Heart left ventricle (tissue), 16 donors: Measurements from ENCODE around the gene FGD4. TPM values are rescaled to one million over a fixed set of nuclear protein-coding genes. Genes with fewer than 3 reads are reported as not detected.

Experiments
- ATAC-seq, 4 donors: fragments of 200-7000 bp; cut with Tn5 transposase; one replicate each; pipeline ENCODE4 v1.9.1; 2020 to 2022; ENCODE audit warnings: moderate library complexity in 4 of 4, mild to moderate bottlenecking in 3 of 4, moderate number of reproducible peaks in 1 of 4
- DNase-seq, 5 donors: peaks; one replicate each; pipeline ENCODE4 v3.0.0-alpha.2; 2020
- H3K27ac ChIP-seq, 12 donors: fragments of 200-600 bp; sonication (generic) in 4 of 12; one replicate each; pipeline versions ENCODE4 v1.5.0 to v1.8.0; 2016 to 2022; ENCODE audit warnings: mild to moderate bottlenecking in 2 of 12
- H3K27me3 ChIP-seq, 9 donors: fragments of 200-600 bp; sonication (generic) in 2 of 9; one replicate each; pipeline versions ENCODE4 v1.5.1 to v1.8.0; 2016 to 2022; ENCODE audit warnings: mild to moderate bottlenecking in 3 of 9
- H3K36me3 ChIP-seq, 9 donors: fragments of 200-600 bp; sonication (generic) in 2 of 9; one replicate each; pipeline versions ENCODE4 v1.5.0 to v1.8.0; 2018 to 2022; ENCODE audit warnings: mild to moderate bottlenecking in 2 of 9
- H3K4me1 ChIP-seq, 12 donors: fragments of 200-600 bp; sonication (generic) in 4 of 12; one replicate each; pipeline versions ENCODE4 v1.5.0 to v1.8.0; 2016 to 2022; ENCODE audit warnings: mild to moderate bottlenecking in 3 of 12
- H3K4me3 ChIP-seq, 12 donors: fragments of 200-600 bp; sonication (generic) in 4 of 12; one replicate each; pipeline versions ENCODE4 v1.5.0 to v1.8.0; 2017 to 2022; ENCODE audit warnings: mild to moderate bottlenecking in 9 of 12, moderate library complexity in 4 of 12
- H3K9me3 ChIP-seq, 12 donors: fragments of 200-600 bp; sonication (generic) in 4 of 12; one replicate each; pipeline versions ENCODE4 v1.5.0 to v1.8.0; 2016 to 2022; ENCODE audit warnings: mild to moderate bottlenecking in 1 of 12
- CTCF ChIP-seq, 12 donors: fragments of 200-600 bp; sonication (generic) in 4 of 12; IDR thresholded peaks; one replicate each; pipeline versions ENCODE4 v1.5.0 to v1.8.0; 2018 to 2022; ENCODE audit warnings: antibody characterized with exemption in 12 of 12, mild to moderate bottlenecking in 5 of 12
- POLR2A ChIP-seq, 2 donors: fragments of 450-650 bp; IDR thresholded peaks; one replicate each; pipeline ENCODE4 v1.6.1; 2017; ENCODE audit warnings: antibody characterized with exemption in 2 of 2, mild to moderate bottlenecking in 2 of 2, moderate library complexity in 2 of 2
- WGBS, 4 donors: extraction: QIAGEN DNeasy Blood & Tissue Kit in 2 of 4; methylation state at CpG; one replicate each; pipeline versions ENCODE4 v1.1.5 to v1.1.7; 2013 to 2018; 5-methylcytosine and 5-hydroxymethylcytosine counted together
- intact Hi-C, 10 donors: fragments of 100-400 bp; cut with DNase I; formaldehyde crosslinking; loops; one replicate each; pipeline versions ENCODE4 v1.11.1 to v1.14.2; 2022
- polyA plus RNA-seq, 2 donors: library from polyadenylated mRNA; stranded (reverse); fragments of 200-250 nt; gene quantifications; one replicate each; pipeline ENCODE4 v1.2.3, GENCODE V29; 2013
- total RNA-seq, 9 donors: library from RNA; depleted of rRNA in 2 of 9; stranded (reverse); fragments of >200 nt in 2 of 9; fragmentation: NEBNext Ultra II Directional in 3 of 9; extraction: Animal tissue kit (Norgen Biotek cat#: 25700) in 3 of 9; gene quantifications; one replicate each; pipeline versions ENCODE4 v1.1.0 to v1.2.4, GENCODE V29; 2016 to 2023
- donor health status: ischemic (EF 13 %, LVEDD 7.1; RV severe dilation, severe dysfunction).
- donor health status: healthy with polysubstance abuse.
- donor health status: DM: no; HTN: yes; CAD: no.
- donor health status: DM: no; HTN: no; CAD: no.
- donor health status: ischemic (EF 25% LVEDD 6.9; RV normal size, moderate dysfunction).
- donor health status: ischemic (EF 25% LVEDD 5.7; RV mildly dilated, moderate dysfunction).
- donor health status: healthy.
- donor health status: DM: yes; HTN: yes; CAD: no.
- donor health status: ischemic (EF 35%, LVEDD 5.7; RV mildly dilated, moderate dysfunction).
- donor health status: nonischemic (EF 11% LVEDD 7.7; RV severe dilation, severe dysfunction).
- donor health status: DM: yes; HTN: yes; CAD: no.
- donor health status: PGD.
- donor health status: ischemic (EF 29% LVEDD 5.4; RV normal size, mild dysfunction).
- donor health status: nonischemic (EF 23%, LVEDD 6.1; RV moderate dilation, normal function).

The FGD4 gene
- total and polyA plus RNA-seq, 11 donors: 4.5 to 36.8 (median 28.2) TPM

GRCh38 chr12:32545413-32545980 is 146.1 kb downstream of the FGD4 start:
- H3K9me3 ChIP-seq: no peaks in the 10 kb centered on the region
- no peaks in the 10 kb centered on the region for H3K36me3 ChIP-seq
- 11 to 20% (median 13%) methylated on average over 3 of the region's 3 CpGs for WGBS, 4 donors
- intact Hi-C loops: loop anchor here in 3 of 10 donors (5.0 to 10.0 kb wide), 3 partner anchors 38 to 88 kb away; no protein-coding TSS in a partner anchor
- DNase-seq (no peak), ATAC-seq (peak in 2 of 4 donors; percentile 30 to 34)
- TF ChIP-seq CTCF (IDR thresholded peaks at IDR 0.05) (no peak), POLR2A (IDR thresholded peaks at IDR 0.05) (no peak)
- H3K4me1 ChIP-seq: peaks cover 20 to 93% (median 78%) of the 10 kb centered on the region in 12 donors
- peak overlapping the region in 4 of 12 donors; percentile 8 to 48 (median 30) for H3K27ac ChIP-seq
- no peaks in the 10 kb centered on the region for H3K27me3 ChIP-seq
- no peak overlapping the region for H3K4me3 ChIP-seq

GRCh38 chr12:32546272-32546671 is 146.9 kb downstream of the FGD4 start:
- no peak for TF ChIP-seq CTCF (IDR thresholded peaks at IDR 0.05)
- TF ChIP-seq POLR2A (IDR thresholded peaks at IDR 0.05): no peak
- no peaks in the 10 kb centered on the region for H3K9me3 ChIP-seq
- H3K36me3 ChIP-seq: no peaks in the 10 kb centered on the region
- no peak overlapping the region for H3K4me3 ChIP-seq
- 73 to 88% (median 74%) methylated on average over 2 of the region's 2 CpGs for whole genome bisulfite sequencing, 4 donors
- H3K27me3 ChIP-seq: no peaks in the 10 kb centered on the region
- no peak for ATAC-seq
- no peak for DNase-seq
- peak overlapping the region in 5 of 12 donors; percentile 4 to 48 (median 8) for H3K27ac ChIP-seq
- peaks cover 17 to 92% (median 74%) of the 10 kb centered on the region in 12 donors for H3K4me1 ChIP-seq
- intact Hi-C loops: loop anchor here in 3 of 10 donors (5.0 to 10.0 kb wide), 3 partner anchors 39 to 89 kb away; no protein-coding TSS in a partner anchor

GRCh38 chr12:32548691-32549281 is 149.4 kb downstream of the FGD4 start:
- Histone ChIP-seq H3K4me1 (peaks cover 9 to 85% (median 57%) of the 10 kb centered on the region in 12 donors), H3K4me3 (peak overlapping the region in 4 of 12 donors; percentile 2 to 22 (median 6)), H3K9me3 (no peaks in the 10 kb centered on the region), H3K27ac (peak overlapping the region; percentile 60 to 89 (median 78)), H3K27me3 (no peaks in the 10 kb centered on the region), H3K36me3 (no peaks in the 10 kb centered on the region)
- intact Hi-C loops: loop anchor here in 3 of 10 donors (5.0 to 10.0 kb wide), 3 partner anchors 41 to 91 kb away; no protein-coding TSS in a partner anchor
- peak in 4 of 5 donors; percentile 30 to 62 (median 46) for DNase-seq
- 3 to 11% (median 7%) methylated on average over 5 to 6 of the region's 6 CpGs for WGBS, 4 donors
- ATAC-seq: peak; percentile 55 to 68 (median 62)
- TF ChIP-seq CTCF (IDR thresholded peaks at IDR 0.05) (no peak), POLR2A (IDR thresholded peaks at IDR 0.05) (no peak)

- ATAC-seq: peak; percentile 54 to 55 (median 54)
- H3K4me3 ChIP-seq: peak overlapping the region in 6 of 12 donors; percentile 2 to 22 (median 5)
- intact Hi-C loops: loop anchor here in 3 of 10 donors (5.0 to 10.0 kb wide), 3 partner anchors 42 to 92 kb away; no protein-coding TSS in a partner anchor
These were observed 150.3 kb downstream of the FGD4 start for GRCh38 chr12:32549675-32550079.

More at GRCh38 chr12:32549675-32550079, 150.3 kb downstream of the FGD4 start:
- peak overlapping the region; percentile 60 to 89 (median 78) for H3K27ac ChIP-seq
- no peaks in the 10 kb centered on the region for H3K27me3 ChIP-seq
- H3K9me3 ChIP-seq: no peaks in the 10 kb centered on the region
- H3K36me3 ChIP-seq: no peaks in the 10 kb centered on the region
- TF ChIP-seq POLR2A (IDR thresholded peaks at IDR 0.05) (no peak), CTCF (IDR thresholded peaks at IDR 0.05) (no peak)
- DNase-seq: peak in 1 of 5 donors; percentile 37
- 8 to 20% (median 11%) methylated on average over 8 of the region's 8 CpGs for WGBS, 4 donors
- H3K4me1 ChIP-seq: peaks cover 9 to 84% (median 56%) of the 10 kb centered on the region in 12 donors
